ENCODE data around the gene SPP2.

GRCh38 chr2:234026693-234027254 is 23.7 kb upstream of the SPP2 start:
- TF ChIP-seq CTCF (IDR thresholded peaks at IDR 0.05; ENCODE audit: insufficient read depth, low read length) (no peak), REST (IDR thresholded peaks at IDR 0.05; ENCODE audit: insufficient replicate concordance, low read depth) (no peak), SPI1 (IDR thresholded peaks at IDR 0.05; ENCODE audit: borderline replicate concordance, low read depth) (no peak), POLR2AphosphoS5 (IDR thresholded peaks at IDR 0.05; ENCODE audit: low read depth) (no peak)
